SK-N-SH treated with all-trans-retinoic acid at 6 μM for 48 hours (cell line): ENCODE data around the gene CLEC1A.

ENCODE experiments used
- ARNTL ChIP-seq: fragments of 450-650 bp; formaldehyde crosslinking; IDR thresholded peaks from 2 replicates; pipeline ENCODE4 v1.5.0; 2020; ENCODE audit warnings: low read depth, mild to moderate bottlenecking, moderate library complexity, borderline replicate concordance
- ESRRG ChIP-seq: fragments of 250-450 bp; sonication (Bioruptor Pico); IDR thresholded peaks from 2 replicates; pipeline ENCODE4 v1.6.1; 2021; ENCODE audit warnings: mild to moderate bottlenecking
- PATZ1 ChIP-seq: fragments of 250-450 bp; sonication (Bioruptor Pico); IDR thresholded peaks from 2 replicates; pipeline ENCODE4 v1.8.0; 2020; ENCODE audit warnings: mild to moderate bottlenecking, moderate library complexity, borderline replicate concordance
- PPARA ChIP-seq: fragments of 250-450 bp; sonication (Bioruptor Pico); IDR thresholded peaks from 2 replicates; pipeline ENCODE4 v1.5.0; 2020; ENCODE audit warnings: mild to moderate bottlenecking, borderline replicate concordance
- RARB ChIP-seq: fragments of 250-450 bp; sonication (Bioruptor Pico); IDR thresholded peaks from 2 replicates; pipeline ENCODE4 v1.8.0; 2021; ENCODE audit warnings: mild to moderate bottlenecking, moderate library complexity
- TCF4 ChIP-seq: fragments of 250-450 bp; sonication (Bioruptor Pico); IDR thresholded peaks from 2 replicates; pipeline ENCODE4 v1.8.0; 2021; ENCODE audit warnings: mild to moderate bottlenecking, moderate library complexity, borderline replicate concordance
- TSHZ2 ChIP-seq: fragments of 250-450 bp; sonication (Bioruptor Pico); IDR thresholded peaks from 2 replicates; pipeline ENCODE4 v1.5.0; 2020; ENCODE audit warnings: mild to moderate bottlenecking, moderate library complexity
- ZC3H10 ChIP-seq: fragments of 250-450 bp; sonication (Bioruptor Pico); IDR thresholded peaks from 2 replicates; pipeline ENCODE4 v1.5.1; 2021; ENCODE audit warnings: mild to moderate bottlenecking, moderate library complexity
- ZFP3 ChIP-seq: fragments of 250-450 bp; sonication (Bioruptor Pico); IDR thresholded peaks from 2 replicates; pipeline ENCODE4 v1.5.0; 2020; ENCODE audit warnings: mild to moderate bottlenecking, moderate library complexity
- ZFP30 ChIP-seq: fragments of 450-650 bp; formaldehyde crosslinking; IDR thresholded peaks from 2 replicates; pipeline ENCODE4 v1.5.0; 2022; ENCODE audit warnings: mild to moderate bottlenecking, moderate library complexity

GRCh38 chr12:10135126-10135525 is 36.3 kb upstream of the CLEC1A start:
- TF ChIP-seq ZFP30 (CRISPR knock-in tag) (no peak), ZC3H10 (CRISPR knock-in tag) (no peak), ZFP3 (CRISPR knock-in tag) (no peak), ARNTL (CRISPR knock-in tag) (no peak), PATZ1 (CRISPR knock-in tag) (no peak), TSHZ2 (no peak), ESRRG (CRISPR knock-in tag) (no peak), RARB (no peak), PPARA (CRISPR knock-in tag) (no peak), TCF4 (CRISPR knock-in tag) (no peak)
